HG02610 (cell line): ENCODE data around the gene SLC25A41.
"Not testable (repeated sequence)": the region's sequence is repeated elsewhere in the genome, so short reads cannot be mapped to it uniquely, and the experiment has no call there.

Experiments used
- ATAC-seq: cut with Tn5 transposase; IDR thresholded peaks from one replicate; pipeline ENCODE4 v1.9.1; 2021; ENCODE audit warnings: mild to moderate bottlenecking, moderate library complexity; ENCODE audit not compliant: unreplicated experiment

SLC25A41 gene

DNA sequence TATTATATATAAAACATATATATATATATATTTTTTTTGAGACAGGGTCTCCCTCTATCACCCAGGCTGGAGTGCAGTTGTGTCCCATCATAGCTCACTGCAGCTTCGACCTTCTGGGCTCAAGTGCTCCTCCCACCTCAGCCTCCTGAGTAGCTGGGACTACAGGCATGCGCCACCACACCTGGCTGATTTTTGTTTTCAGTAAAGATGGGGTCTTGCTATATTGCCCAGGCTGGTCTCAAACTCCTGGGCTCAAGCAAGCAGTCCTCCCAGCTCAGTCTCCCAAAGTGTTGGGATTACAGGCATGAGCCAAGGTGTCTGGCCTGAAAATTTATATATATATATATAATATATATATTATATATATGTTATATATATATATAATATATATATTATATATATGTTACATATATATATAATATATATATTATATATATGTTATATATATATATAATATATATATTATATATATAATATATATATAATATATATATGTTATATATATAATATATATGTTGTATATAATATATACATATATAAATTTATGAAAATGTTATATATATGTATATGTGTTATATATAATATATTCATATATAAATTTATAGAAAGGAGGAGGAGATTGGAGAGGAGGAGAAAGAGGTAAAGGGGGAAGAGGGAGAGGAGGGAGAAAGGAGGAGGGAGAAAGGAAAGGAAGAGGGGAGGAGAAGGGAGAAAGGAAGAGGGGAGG, 4.7 kb downstream of the SLC25A41 start:
- ATAC-seq = not testable (repeated sequence)

DNA sequence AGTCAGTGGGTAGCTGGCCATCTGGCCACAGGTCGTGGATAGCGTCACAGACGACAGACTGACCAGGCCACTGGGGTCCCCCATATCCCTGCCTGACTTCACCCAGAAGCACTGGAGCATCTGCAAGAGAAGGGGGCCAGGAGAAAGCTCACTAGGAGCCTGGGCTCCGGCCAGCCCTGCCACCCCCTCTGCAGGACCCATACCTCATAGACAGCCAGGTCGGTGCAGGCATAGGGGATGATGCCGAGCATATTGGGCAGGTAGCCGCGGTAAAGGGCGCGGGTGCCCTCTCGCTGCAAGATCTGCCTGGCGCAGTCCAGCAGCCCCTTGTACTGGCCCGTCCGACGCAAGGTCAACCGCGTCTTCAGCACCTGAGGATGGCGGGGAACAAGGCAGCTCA, 6.4 kb downstream of the SLC25A41 start:
- ATAC-seq = no peak

DNA sequence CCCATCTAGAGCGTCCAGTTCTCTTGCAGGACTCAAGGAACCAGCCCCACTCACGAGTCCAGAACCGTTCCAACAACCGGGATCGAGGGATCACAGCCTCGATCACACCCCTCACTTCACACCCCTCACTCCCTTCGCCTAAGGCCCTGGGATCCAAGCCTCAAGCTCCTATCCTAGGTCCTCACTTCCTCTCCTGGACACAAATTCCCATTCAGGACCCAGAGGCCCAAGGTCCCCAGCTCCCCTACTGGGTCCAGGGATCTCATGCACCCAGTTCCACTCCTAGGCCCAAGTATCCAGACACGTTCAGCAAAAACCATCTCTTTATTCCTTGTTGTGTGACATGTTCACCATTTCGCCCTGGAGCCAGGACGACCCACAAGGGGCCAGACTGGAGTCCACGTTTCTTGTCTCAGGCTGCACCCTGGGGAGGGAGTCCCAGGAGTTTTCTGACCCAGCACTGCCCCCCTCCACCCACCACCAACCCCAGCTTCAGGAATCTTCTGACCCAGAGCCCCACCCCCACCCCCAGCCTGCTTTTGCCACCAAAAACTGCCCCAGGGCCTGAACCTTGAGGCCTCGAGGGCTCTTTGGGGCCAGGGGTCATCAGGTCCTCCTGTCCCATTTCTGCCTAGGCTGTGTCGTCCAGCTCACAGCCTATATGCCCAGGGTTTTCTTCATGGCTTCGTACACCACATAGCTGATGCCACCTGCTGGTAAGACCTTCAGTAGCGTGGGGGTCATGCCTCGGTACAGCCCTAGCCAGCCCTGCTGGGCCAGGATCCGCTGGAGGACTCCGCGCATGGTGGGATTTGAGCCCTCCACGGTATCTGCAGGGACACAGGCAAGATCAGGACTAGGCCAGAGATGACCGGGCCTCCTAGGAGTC, 7.6 kb downstream of the SLC25A41 start:
- no peak for ATAC-seq

DNA sequence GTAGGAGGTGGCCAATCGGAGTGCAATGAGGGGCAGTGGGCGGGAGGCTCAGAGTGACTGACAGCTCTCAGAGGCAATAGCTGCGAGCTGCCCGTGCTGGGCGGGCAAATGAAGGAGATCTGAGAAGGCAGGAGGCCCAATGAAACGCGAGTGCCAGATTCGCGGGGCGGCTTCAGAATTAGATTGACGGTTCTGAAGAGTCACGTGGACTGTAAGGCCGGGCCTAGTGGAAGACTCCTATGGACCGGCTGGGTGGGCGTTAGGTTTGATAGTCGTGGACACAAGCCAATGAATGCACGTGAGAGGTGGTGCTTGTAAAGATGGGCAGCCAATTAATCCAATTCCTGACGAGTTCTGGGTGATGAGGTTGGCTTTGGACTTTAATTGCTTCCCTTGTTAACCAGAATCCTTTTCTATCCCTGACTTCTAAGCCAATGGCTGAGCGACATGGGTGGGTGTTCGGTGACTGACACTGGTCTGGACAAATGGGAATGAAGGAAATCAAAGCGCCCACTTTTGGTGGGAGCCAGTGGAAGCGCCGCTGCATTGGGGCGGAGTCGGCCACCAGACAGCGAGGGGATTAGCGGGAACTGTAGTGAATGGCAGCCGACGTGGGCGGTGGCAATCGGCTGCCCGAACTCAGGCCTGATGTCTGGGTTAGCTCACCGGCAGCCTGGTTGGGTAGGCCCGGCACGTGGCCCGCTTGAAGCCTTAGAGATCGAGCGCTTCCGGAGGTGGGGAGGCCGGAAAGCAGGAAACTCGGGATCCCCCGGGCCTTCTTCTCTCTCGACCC, 8.4 kb downstream of the SLC25A41 start:
- ATAC-seq = peak; percentile 88

DNA sequence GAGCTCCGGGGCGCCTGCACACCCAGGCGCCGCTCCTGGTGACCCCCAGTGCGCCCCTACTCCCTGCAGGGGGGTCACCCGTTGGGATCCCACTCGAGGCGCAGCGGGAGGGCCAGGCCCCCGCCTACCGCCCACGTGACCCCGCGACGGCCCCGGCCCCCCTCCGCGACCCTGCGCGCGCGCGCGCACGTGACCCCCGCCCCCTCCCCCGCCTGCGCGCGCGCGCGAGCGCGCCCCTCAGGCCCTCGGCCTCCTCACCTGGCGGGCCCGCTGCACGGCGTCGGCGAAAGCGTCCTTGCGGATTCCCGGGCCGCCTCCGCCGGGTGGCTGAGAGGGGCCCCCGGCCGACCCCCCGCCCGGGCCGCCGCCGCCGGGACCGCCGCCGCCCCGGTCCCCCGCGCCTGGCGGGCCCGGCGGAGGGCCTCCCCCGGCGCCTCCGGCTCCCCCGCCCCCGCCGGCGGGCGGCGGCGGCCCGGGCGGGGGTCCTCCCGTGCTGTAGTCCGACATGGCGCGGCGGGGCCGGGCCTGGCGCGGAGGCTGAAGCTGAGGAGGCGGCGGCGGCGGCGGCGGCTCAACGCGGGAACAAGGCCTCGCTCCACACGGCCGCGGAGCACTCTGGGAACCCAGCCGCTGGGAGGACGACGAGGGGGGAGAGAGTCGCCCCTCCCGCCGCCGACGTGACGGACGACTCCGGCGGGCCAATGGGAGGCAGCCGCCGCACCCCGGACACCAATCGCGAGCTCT, 9.2 kb downstream of the SLC25A41 start, which contains the start of gene KHSRP:
TSS of gene KHSRP (minus strand) at position 617 of the 744 bp plus-strand sequence. CDS start at position 507, 110 bp downstream.
- no peak for ATAC-seq

DNA sequence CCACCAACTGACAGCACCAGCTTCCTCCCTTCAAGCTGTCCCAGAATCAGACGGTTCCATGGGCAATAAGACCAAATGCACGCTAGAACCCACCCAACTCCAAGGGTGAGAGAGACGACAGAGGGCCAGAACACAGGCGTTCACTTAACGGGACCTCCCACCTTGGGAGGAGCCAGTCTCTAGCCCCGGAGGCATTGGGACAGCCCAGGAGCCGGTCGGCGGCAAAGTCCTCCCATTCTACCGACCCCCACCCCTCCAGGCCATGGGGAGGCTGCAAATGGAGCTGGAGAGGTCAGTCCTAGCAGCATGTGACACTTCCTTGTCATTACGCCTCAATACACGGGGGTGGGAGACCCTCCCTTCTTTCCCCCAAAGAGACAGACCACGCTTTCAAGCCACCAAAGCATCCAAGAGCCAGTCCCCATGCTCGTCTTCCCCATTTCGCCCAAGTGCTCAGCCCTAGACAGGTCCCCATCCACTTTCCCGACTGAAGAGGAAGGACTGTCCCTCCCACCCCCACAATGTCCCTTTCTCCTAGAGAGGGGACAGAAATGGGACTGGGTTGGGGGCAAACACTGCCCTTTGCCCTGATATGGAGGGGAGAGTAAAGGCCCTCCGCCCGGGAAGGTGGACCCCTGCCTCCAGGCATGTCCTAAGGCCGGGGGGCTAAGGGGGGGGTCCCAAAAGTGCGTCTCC, 9.9 kb downstream of the SLC25A41 start:
- no peak for ATAC-seq

DNA sequence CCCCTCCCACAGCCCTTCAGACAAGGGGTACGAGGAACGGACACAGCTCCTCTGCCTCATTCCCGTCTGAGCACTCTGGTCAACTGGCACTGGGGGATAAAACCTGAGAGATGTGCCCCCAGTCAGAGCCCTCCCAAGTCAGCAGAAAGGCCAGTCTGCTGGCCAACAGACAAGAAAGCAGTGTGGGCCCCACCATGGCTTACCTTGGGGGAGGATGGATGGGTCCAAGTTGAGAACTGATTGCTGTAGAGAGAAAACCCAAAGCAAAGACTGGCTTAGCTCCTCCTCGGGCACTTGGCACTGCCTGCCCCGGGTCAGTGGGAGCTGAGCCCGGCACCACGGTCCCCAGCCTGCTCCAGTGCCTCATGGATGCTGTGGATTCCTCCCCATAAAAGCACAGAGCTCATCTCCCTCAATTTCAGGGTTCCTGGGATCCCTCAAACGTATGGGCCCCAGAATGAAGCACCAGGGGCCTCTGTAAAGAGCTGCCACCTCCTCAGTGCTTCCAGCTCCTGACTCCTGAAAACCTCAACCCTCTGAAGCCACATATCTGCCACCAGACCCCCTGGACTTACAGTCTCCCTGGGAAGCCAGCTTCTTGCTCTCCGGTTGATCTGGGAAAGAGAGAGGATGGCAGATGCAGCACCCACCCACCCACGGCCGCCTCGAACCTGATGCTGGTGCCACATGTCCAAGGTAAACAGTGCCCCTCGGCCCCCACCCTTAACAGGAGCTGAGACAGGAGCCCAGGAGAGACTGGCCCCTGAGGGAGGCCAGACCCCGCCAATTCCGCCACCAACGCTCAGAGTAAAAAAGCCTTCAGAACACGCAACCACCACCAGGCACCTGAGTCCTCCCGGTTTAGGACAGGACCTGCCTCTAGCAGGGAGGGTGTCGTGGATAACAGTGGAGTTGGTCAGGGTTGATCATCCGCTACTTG, 12.2 kb downstream of the SLC25A41 start:
- ATAC-seq = no peak

DNA sequence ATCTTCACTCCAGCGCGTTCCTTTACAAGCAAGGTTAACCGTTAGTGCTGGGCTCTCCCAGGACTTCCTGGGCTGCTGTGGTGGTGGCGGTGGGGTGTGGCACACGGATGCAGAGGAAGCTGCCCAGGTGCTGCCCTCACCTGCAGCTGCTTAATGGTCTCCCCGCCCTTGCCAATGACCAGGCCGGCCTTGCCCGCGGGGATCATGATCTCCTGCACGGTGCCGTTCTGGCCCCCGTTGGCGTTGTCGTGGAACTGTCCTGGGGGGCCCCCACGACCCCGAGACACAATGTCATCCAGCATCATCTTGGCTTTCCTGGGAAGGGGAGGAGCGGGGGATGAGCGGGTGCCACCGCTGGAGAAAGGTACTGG, 15.0 kb downstream of the SLC25A41 start:
- no peak for ATAC-seq

DNA sequence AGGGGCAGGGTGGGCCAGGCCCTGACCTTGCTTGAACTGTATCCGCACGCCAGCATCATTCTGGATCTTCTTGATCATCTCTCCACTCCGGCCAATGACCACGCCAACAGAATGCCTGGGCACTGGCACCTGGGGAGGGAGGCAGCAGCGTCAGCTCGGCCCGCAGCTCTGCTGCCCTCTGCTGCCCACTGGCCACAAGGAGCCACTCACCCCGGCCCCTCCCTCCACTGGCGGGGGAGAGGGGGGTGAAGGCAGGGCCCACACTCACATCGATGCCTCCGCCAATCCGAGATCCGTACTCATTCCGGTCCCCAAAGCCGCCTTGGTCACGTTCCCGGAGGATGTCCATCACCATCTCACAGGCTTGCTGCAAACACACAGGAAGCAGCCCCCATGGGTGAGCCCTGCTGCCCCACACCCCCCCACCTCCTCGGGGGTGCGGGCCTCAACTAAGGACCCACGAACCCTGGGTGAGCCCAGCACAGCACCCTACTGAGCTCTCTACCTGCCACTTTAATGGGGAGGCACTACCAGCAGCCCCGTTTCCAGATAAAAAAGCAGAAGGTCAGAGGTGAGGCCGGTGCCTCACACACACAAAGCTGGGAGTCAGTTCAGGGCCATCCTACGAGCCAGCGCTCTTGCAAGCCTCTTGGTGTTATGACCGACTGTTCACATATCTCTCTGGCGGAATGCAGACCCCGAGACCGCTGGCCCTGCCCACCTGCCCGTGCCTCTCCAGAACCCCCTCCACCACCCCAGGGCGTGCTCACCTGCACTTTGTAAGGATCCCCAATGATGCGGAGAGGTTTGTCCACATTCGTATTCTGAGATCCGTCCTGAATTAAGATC, 15.6 kb downstream of the SLC25A41 start:
- ATAC-seq = no peak

DNA sequence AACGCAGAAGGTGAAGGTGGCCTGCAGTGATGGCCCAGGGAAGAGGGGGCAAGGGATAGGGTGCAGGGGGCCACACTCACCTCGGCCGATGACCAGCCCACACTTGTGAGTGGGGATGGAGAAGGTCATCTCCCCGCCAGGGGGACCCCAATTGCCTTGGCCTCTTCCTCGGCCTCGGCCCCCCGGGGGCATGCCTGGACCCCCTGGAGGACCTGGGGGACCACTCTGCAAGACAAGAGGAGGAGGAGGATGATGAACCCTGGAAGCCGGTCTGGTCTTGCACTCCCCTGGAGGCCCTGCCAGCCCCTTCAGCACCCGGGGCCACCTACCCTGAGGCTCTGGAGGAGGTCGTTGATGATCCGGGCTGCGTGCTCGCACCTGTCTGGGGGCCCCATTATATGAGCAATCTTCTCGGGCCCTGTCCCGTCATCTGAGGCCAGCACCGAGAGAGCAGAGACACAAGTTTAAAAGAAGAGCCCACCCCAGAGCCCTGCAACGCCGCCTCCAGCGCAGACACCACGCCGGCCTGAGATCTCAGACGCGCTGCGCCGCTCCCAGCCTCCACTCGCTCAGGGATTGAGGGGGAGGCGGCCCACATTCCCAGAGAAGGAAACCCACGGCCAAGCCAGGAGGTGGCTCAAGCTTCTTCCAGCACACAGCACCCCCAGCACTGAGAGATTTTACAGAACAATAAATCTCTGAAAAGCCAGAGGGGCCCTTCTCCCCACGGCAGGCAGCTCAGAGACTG, 16.7 kb downstream of the SLC25A41 start:
- no peak for ATAC-seq

DNA sequence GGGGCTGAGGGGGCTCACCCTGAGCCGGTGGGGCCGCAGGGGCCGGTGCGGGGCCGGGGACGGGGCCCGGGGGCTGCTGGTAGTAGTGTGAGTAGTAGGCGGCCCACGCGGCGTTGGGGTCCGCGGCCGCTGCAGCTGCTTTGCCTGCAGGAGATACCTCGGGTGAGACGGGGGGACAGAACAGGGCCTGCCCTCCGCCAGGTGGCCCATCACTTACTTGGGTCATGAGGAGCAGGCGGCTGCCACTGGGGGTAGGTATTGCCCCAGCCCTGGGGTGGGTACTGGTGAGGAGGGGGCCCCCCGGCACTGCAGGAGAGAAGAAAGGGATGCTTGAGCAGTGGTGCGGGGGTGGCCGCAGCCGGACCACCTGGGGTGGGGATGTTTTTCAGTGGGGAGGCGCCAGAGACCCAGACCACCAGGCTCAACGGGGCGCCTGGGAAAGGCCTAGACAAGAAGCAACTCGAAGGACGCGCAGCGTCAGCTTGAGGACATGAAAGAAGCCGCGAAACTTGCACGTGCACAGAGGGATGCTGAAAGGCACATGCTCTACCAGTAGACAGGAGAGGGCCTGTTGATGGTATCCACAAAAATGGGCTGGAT, 17.9 kb downstream of the SLC25A41 start:
- ATAC-seq = no peak

DNA sequence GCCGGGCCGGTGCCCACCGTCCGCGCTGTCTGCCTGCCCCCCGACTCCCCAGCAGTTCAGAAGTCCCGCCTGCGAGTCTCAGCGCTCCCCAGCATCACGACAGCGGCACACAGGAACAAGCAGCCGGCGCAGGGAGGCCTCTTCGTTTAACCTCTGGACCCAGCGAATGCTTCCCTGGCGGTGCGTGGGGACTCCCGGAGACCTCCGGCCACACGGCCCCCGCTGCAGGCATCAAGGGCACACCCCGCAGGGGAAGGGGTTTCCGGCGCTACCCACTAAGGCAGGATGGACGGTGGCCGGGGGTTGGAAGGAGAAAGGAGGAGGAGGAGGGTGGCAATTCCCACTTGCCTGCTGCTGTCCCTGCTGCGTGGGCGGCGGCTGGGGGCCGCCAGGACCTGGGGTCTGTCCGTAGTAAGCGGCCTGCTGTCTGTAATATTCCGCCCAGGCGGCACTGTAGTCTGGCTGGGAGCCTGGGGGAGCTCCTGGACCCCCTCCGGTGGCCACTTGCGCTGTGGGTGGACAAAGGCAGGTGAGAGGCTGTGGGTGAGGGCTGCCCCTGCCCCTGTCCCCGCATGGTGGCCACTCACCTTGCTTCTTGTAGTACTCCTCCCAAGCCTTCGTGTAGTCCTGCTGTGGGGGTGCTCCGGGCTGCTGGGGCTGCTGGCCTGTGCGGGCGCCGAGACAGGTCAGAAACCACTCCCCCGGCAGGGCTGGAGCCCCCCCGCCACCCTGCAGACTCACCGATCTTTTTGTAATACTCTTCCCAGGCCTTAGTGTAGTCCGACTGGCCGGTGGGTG, 18.6 kb downstream of the SLC25A41 start:
- ATAC-seq = no peak

DNA sequence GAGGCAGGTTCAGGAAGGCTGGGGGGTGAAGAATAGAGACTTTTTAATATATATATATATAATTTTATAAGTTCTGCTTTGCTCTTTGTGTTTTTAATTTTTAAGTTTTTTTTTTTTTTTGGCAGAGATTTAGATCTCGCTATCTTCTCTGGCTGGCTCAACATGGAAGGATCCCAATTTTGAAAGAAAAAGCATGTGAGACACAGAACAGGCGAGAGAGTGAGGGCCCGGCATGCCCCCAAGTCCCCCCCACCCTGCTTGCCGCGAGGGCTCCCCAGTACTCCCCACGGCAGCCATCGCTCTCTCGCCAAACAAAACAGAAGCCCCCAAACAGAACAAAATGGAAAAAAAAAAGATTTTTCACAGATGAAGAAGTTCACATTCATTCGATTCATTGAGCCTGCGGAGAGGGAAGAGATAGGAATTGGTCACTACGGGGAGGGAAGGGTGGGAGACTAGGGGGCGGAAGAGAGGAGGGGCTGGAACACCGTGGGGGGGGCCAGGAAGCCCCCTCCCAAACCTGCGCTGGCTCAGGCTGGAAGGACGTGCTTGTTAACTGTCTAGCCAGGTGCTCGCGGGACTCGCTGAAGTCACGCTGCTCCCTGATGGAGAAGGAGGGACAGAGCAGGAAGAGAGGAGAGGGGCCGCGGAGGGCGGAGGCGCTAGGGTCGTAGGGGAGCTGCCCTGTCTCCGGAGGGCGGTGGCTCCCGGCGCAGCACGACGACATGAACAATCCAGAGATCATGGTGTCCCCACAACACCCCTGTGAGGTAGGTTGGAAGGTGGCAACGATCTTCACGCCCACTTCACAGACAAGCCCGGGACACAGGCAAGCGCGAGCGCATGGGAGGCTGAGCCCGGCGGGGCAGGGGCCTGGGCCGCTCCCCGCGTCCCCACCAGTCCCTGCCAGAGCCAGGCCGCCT, 19.6 kb downstream of the SLC25A41 start:
- no peak for ATAC-seq

DNA sequence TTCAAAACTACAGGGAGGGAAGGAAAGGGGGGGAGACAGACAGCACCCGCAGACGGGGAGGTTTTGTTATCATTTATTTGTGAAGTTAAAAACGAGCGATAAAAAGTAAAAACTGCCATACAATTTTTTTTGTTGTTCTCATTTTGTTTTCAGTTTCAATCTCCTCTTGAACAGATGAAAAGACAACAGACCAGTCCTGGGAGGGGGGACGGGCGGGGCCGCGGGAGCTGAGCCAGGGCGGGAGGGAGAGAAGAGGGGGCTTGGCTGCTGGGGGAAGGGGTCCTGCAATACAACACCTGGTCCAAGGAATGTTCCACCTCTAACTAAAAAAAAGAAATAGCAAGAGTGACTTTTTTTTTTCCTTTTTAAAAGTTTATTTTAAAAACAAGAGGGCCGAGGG, 20.3 kb downstream of the SLC25A41 start:
- no peak for ATAC-seq
